ENCODE data around the gene LASP1NB.
"Not testable (repeated sequence)": the region's sequence is repeated elsewhere in the genome, so short reads cannot be mapped to it uniquely, and the experiment has no call there.

LASP1NB gene

DNA sequence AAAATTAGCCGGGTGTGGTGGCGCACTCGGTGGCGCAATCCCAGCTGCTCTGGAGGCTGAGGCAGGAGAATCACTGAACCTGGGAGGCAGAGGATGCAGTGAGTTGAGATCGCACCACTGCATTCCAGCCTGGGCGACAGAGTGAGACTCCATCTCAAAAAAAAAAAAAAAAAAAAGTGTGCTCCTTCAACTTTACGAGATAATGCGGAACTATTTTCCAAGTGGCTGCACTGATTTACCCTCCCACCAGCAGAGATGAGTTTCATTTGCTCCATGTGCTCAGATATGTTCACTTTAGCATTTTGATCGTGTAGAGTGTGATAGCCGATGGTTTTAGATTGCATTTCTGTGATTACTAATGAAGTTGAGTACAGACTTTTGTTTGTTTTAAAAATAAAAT, 20.0 kb upstream of the LASP1NB start:
- Mint-ChIP-seq H3K36me3 (ENCODE audit: low read depth) (peaks cover 76% of the 10 kb centered on the region), H3K4me1 (ENCODE audit: low read depth) (peaks cover 69% of the 10 kb centered on the region), H3K27ac (peak overlapping the region; percentile 47)

DNA sequence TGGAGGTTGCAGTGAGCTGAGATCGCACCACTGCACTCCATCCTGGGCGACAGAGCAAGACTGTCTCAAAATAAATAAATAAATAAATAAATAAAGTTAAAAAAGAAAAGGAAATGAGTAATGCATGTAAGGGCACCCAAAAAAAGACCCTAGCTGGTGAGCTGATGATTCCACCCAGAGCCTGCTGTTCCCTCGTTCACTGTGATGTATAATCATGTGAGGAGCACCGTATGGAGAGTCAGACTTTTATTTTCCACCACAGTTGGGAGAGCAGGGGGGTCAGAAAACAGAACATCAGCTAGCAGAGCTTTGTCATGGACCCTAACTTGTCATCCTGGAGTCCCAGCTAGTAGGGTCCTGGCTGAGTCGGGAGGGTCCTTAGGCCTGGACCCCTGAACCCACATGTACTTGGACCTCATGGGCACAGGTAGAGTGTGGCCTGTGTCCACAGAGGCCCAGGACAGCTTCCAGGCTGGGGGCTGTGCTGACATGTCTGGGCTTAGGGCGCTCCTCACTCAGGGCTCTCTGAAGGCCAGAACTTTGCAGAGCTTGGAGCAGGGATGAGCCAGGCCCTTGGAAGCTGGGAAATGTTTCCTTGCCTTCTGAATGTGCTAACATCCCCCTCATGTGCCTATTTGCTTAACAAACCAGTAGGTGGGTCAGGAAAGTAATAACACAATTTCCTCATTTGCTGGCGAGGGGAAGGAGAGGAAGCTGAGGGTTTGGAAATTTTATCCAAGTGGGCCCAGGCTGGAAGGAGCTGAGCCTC, 18.8 kb upstream of the LASP1NB start:
- Mint-ChIP-seq H3K27me3 (no peaks in the 10 kb centered on the region), H3K4me3 (no peak overlapping the region), H3K27ac (peak overlapping the region; percentile 75), H3K36me3 (ENCODE audit: low read depth) (peaks cover 75% of the 10 kb centered on the region), H3K4me1 (ENCODE audit: low read depth) (peaks cover 59% of the 10 kb centered on the region), H3K9me3 (no peaks in the 10 kb centered on the region)
- DNase-seq, result no peak

More for the DNA sequence above, 20.0 kb upstream of the LASP1NB start:
- DNase-seq, result no peak
- Mint-ChIP-seq H3K9me3 (no peaks in the 10 kb centered on the region), H3K27me3 (no peaks in the 10 kb centered on the region), H3K4me3 (no peak overlapping the region)

DNA sequence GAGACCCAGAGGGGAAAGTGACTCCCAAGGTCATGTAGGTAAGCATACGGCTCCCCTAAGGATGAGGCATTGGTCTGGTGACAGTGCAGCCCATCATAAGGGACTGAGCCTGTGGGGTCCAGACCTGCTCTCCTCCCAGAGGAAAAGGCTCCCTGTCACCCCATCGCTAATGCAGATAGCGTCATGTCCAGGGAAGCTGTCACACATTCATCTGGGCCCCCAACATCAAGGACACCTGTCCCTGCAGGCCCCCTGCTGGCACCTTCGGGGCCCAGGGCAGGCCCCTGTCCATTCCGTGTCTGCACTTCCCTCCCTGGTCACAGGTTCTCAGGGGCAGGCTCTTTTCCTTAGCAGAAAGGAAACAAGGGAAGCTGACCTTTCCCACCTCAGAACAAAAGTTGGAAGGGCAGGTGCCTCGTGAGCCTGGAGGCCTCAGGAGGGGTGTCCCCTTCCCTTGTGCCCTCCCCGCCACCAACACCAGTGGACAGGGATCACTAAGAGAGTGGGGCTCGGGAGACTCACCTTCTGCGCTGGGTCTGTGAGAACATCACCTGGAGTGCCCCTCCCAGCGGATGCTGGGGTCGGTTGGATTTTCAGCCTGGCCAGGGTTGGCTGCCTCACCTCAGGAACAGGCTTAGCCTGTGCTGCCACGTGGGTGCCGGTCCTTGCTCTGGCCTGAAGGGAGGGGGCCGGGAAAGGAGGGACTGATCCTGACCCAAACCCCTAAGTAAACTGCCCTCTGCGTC, 17.3 kb upstream of the LASP1NB start:
- Mint-ChIP-seq H3K27me3 (no peaks in the 10 kb centered on the region), H3K4me1 (ENCODE audit: low read depth) (peaks cover 53% of the 10 kb centered on the region), H3K4me3 (no peak overlapping the region), H3K27ac (peak overlapping the region; percentile 75), H3K9me3 (no peaks in the 10 kb centered on the region), H3K36me3 (ENCODE audit: low read depth) (peaks cover 76% of the 10 kb centered on the region)
- no peak for DNase-seq

DNA sequence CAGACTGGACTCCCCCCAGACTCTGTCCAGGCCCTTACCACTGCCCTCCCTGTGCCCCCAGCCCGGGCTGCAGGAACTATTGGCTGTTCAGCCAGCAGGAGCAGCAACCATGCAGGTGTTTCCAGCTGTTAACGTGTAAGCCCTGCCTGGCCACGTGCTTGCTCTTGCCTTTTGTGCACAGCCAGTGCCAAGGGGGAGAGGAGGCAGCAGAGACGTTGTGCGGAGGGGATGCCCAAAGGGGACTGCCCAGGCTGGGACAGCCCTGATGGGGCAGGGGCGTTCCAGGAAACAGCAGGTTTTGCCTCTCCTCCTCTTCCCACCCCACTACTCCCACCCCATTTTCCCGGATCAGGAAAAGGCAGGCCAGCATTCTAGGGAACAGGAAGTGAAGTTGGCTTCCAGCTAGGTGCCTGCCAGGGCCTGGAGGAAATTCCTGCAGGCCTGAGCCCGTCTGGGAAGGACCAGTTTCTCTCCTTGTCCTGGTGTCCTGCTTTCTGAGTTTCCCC, 16.7 kb upstream of the LASP1NB start:
- peak overlapping the region; percentile 75 for H3K27ac Mint-ChIP-seq

DNA sequence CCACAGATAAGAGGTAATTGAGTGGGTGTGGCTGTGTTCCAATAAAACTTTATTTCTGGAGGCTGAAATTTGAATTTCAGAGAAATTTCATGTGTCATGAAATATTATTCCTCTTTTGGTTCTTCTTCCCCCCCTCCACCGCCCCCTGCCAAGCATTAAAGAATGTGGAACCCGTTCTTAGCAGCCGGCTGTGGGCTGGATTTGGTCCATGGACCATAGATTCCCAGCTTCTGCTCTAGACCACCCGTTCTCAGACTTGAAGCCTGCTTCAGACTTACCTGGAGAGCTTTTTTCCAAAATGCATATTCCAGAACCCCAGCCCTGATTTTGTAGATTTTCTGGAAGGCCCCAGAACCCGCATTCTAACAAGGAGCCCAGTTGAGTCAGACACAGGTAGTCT, 15.1 kb upstream of the LASP1NB start:
- no peaks in the 10 kb centered on the region for H3K27me3 Mint-ChIP-seq
- H3K4me3 Mint-ChIP-seq, result no peak overlapping the region
- peaks cover 76% of the 10 kb centered on the region for H3K36me3 Mint-ChIP-seq (ENCODE audit: low read depth)
- H3K9me3 Mint-ChIP-seq, result no peaks in the 10 kb centered on the region
- DNase-seq, result peak; percentile 9
- H3K4me1 Mint-ChIP-seq (ENCODE audit: low read depth), result peaks cover 41% of the 10 kb centered on the region
- H3K27ac Mint-ChIP-seq, result no peak overlapping the region

More for the DNA sequence above, 16.7 kb upstream of the LASP1NB start:
- Mint-ChIP-seq H3K4me1 (ENCODE audit: low read depth) (peaks cover 47% of the 10 kb centered on the region), H3K4me3 (no peak overlapping the region), H3K9me3 (no peaks in the 10 kb centered on the region), H3K27me3 (no peaks in the 10 kb centered on the region), H3K36me3 (ENCODE audit: low read depth) (peaks cover 76% of the 10 kb centered on the region)
- no peak for DNase-seq

DNA sequence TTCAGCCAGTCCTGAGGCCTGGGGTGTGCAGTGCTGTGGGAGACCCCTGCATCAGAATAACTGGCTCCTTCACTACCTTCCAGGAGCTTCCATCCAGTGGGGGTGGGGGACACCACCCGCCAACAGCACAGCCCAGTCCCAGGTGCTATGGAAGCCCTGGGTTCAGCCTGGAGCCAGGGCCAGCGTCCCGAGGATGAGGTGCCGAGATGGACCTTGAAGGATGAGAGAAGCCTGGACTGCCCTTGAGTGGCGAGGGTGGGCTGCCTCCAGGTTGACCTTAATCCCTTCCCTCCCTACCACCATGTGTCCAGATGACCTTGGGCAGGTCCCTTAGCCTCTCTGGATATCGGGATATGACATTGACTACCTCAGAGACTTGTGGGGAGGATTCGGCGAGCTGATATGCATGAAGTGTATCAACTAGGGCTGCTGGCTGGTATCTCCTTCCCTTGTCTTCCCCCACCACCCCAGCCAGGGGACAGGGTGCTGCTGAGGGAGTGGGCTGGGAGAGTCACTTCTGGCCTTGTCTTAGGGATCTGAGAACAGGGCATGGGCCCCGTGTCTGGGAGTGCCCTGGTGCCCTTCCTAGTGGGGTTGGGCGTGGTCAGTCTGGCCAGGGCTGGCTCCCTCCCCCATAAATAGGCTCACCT, 14.2 kb upstream of the LASP1NB start:
- peaks cover 77% of the 10 kb centered on the region for H3K36me3 Mint-ChIP-seq (ENCODE audit: low read depth)
- H3K4me3 Mint-ChIP-seq, result no peak overlapping the region
- peaks cover 33% of the 10 kb centered on the region for H3K4me1 Mint-ChIP-seq (ENCODE audit: low read depth)
- H3K27me3 Mint-ChIP-seq, result no peaks in the 10 kb centered on the region
- peak; percentile 24 for DNase-seq
- H3K9me3 Mint-ChIP-seq, result no peaks in the 10 kb centered on the region
- peak overlapping the region; percentile 81 for H3K27ac Mint-ChIP-seq

DNA sequence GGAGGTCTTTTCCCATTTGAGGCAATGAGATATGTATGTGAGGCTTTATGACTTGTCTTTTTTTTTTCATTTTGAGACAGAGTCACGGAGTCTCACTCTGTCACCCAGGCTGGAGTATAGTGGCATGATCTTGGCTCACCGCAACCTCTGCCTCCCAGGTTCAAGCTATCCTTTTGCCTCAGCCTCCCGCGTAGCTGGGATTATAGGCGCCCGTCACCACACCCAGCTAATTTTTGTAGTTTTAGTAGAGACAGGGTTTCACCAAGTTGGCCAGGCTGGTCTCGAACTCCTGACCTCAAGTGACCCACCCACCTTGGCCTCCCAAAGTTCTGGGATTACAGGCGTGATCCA, 13.7 kb upstream of the LASP1NB start:
- Mint-ChIP-seq H3K36me3 (ENCODE audit: low read depth) (peaks cover 82% of the 10 kb centered on the region), H3K27ac (peak overlapping the region; percentile 81)
- H3K4me3 Mint-ChIP-seq, result not testable (repeated sequence)

DNA sequence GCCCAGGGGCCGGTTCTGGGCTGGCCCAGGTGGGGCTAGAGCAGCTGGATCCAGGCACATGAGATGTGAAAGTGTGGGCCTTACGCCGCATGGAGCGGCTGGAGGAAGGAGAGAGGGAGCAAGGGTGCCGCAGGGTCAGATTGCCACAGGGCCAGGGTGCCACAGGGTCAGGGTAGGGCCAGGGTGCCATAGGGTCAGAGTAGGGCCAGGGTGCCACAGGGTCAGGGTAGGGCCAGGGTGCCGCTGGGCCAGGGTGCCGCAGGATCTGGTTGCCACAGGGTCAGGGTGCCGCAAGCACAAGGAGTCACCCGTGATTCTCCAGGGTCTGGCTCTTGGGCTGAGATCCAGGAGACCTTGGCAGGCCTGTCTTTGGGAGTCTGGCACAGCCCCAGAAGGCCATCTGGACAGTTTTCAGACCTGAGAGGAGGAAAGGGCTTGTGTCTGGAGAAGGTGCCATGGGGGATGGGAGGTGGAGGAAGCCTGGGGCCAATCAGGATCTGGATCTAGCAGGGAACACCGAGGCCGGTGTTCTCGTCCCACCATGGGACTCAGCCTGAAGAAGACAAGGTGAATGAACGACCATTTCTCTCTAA, 13.1 kb upstream of the LASP1NB start:
- DNase-seq, result peak; percentile 20
- Mint-ChIP-seq H3K4me1 (ENCODE audit: low read depth) (peaks cover 27% of the 10 kb centered on the region), H3K27ac (peak overlapping the region; percentile 81)

More for the DNA sequence above, 13.7 kb upstream of the LASP1NB start:
- H3K9me3 Mint-ChIP-seq, H3K27me3 Mint-ChIP-seq: not testable (repeated sequence)
- peak; percentile 12 for DNase-seq
- peaks cover 29% of the 10 kb centered on the region for H3K4me1 Mint-ChIP-seq (ENCODE audit: low read depth)

DNA sequence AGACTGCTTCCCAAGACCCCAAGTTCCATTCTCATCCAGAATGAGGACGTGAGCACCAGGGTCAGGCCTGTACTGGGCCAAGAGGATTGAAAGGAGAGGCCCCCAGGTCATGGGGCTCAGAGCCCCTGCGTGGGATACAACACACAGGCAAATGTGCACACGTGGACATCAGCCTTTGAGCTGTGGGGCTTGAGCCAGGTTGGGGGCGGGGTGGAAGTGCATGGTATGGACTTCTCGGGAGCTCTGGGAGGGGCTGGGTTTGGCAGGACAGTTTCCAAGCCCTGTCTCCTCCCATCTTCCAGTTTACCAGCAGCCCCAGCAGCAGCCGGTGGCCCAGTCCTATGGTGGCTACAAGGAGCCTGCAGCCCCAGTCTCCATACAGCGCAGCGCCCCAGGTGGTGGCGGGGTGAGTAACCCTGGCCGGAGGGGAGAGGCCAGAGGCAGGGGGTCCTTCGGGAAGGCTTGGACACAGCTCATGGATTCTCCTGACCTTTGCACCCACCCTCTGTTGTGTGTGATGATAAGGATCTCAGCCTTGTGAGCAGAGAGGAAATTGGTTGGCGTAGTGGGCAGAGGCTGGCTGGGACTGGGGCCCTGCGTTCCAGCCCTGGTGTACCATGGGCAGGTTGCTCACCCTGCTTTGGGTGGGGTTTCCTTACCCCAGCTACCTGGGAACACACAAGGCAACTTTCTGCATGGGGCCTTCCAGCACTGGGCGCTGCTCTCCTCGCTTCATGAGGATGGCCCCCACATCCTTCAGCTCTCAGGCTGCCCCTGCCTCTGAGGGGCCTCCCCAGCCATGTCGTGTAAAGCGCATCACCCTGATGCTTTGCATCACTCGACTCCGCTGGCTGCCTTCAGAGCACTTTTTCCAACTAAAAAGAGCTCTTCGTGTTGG, 10.4 kb upstream of the LASP1NB start:
- no peaks in the 10 kb centered on the region for H3K27me3 Mint-ChIP-seq
- H3K4me3 Mint-ChIP-seq, result no peak overlapping the region
- peaks cover 9% of the 10 kb centered on the region for H3K4me1 Mint-ChIP-seq (ENCODE audit: low read depth)
- H3K9me3 Mint-ChIP-seq, result no peaks in the 10 kb centered on the region
- H3K27ac Mint-ChIP-seq, result peak overlapping the region; percentile 79
- DNase-seq, result peak; percentile 20
- peaks cover 91% of the 10 kb centered on the region for H3K36me3 Mint-ChIP-seq (ENCODE audit: low read depth)

More for the DNA sequence above, 13.1 kb upstream of the LASP1NB start:
- no peaks in the 10 kb centered on the region for H3K9me3 Mint-ChIP-seq
- H3K4me3 Mint-ChIP-seq, result no peak overlapping the region
- H3K36me3 Mint-ChIP-seq (ENCODE audit: low read depth), result peaks cover 86% of the 10 kb centered on the region
- H3K27me3 Mint-ChIP-seq, result no peaks in the 10 kb centered on the region

DNA sequence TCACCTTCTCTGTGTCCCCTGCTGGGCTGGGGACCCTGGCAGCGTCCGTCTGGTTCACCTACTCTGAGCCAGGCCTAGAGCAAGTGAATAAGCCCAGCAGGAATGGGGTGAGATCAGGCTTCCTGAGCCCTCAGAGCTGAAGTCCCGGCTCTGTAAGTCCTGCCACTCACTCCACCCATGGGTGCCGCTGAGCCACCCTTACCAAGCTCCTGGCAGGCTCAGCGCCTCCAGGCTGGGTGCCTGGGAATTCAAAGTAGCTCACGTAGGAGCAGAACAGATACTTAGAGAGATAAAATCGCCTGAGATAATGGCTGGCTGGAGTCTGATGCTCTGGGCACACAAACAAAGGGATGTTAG, 9.8 kb upstream of the LASP1NB start:
- peak; percentile 20 for DNase-seq
- no peak overlapping the region for H3K4me3 Mint-ChIP-seq
- H3K9me3 Mint-ChIP-seq, result no peaks in the 10 kb centered on the region
- peaks cover 92% of the 10 kb centered on the region for H3K36me3 Mint-ChIP-seq (ENCODE audit: low read depth)
- H3K4me1 Mint-ChIP-seq (ENCODE audit: low read depth), result peaks cover 13% of the 10 kb centered on the region
- no peaks in the 10 kb centered on the region for H3K27me3 Mint-ChIP-seq
- H3K27ac Mint-ChIP-seq, result peak overlapping the region; percentile 79

DNA sequence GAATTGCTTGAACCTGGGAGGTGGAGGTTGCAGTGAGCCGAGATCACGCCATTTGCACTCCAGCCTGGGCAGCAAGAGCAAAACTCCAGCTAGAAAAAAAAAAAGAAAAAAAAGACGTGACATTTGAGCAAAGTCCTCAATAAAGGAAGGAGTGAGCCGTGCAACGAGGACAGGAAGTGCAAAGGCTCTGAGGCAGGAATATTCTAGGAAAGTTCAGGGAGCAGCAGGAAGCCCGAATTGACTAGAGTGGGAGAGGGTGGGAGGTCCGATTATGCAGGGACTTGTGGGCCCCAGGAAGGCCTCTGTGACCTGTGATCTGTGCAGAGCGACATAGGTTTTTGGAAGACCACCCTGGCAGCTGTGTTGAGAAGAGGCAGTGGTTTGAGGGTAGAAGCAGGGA, 8.6 kb upstream of the LASP1NB start:
- Mint-ChIP-seq H3K4me1 (ENCODE audit: low read depth) (peaks cover 24% of the 10 kb centered on the region), H3K36me3 (ENCODE audit: low read depth) (peaks cover 87% of the 10 kb centered on the region), H3K27ac (peak overlapping the region; percentile 82), H3K4me3 (no peak overlapping the region), H3K9me3 (no peaks in the 10 kb centered on the region), H3K27me3 (no peaks in the 10 kb centered on the region)
- no peak for DNase-seq

DNA sequence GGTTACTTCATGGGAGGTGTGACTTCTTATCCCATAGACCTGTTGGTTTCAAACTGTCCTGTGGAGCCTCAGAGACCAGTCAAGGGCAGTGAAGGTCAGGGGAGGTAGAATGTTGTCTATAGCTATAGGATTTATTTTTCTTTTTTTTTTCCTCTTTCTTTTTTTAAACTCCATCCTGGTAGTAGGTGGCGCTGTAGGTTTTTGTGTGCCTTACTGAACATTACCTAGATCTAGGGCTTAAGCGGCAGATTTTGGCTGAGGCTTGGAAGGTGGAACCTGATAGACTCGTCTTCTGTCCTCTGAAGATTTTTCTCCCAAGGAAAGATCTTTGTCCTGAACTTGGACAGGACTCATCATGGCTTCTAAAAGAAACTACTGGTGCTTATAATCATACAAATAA, 8.2 kb upstream of the LASP1NB start:
- H3K9me3 Mint-ChIP-seq, result no peaks in the 10 kb centered on the region
- H3K4me1 Mint-ChIP-seq (ENCODE audit: low read depth), result peaks cover 29% of the 10 kb centered on the region
- no peaks in the 10 kb centered on the region for H3K27me3 Mint-ChIP-seq
- H3K36me3 Mint-ChIP-seq (ENCODE audit: low read depth), result peaks cover 85% of the 10 kb centered on the region
- no peak overlapping the region for H3K4me3 Mint-ChIP-seq
- H3K27ac Mint-ChIP-seq, result peak overlapping the region; percentile 82
- DNase-seq, result no peak

DNA sequence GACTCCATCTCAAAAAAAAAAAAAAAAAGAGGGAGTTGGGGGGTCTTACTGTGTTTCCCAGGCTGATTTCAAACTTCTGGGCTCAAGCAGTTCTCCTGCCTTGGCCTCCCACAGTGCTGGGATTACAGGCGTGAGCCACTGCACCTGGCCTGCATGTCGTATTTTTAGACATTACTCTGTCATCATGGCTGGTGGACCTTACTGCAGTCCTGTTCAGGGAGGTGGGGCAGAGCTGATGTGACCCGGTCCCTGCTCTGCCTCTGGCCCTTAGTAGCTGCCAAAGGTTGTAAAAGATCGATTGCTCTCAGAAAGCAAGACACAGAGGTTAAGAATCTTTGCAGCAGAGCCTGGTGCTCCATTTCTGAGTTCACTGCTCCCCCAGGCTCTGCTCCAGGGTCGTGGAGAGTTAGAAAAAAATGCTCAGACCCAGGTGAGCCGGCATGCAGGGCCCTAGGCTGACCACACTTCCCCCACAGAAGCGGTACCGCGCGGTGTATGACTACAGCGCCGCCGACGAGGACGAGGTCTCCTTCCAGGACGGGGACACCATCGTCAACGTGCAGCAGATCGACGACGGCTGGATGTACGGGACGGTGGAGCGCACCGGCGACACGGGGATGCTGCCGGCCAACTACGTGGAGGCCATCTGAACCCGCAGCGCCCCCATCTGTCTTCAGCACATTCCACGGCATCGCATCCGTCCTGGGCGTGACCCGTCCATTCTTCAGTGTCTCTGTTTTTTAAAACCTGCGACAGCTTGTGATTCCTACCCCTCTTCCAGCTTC, 7.1 kb upstream of the LASP1NB start:
- no peak for DNase-seq
- Mint-ChIP-seq H3K27ac (peak overlapping the region; percentile 64), H3K27me3 (no peaks in the 10 kb centered on the region), H3K4me3 (no peak overlapping the region), H3K4me1 (ENCODE audit: low read depth) (peaks cover 29% of the 10 kb centered on the region), H3K9me3 (no peaks in the 10 kb centered on the region), H3K36me3 (ENCODE audit: low read depth) (peaks cover 75% of the 10 kb centered on the region)
